ENCODE results near the gene PP2D1.
A peak's percentile ranks its signal among the peaks of the same experiment; 100 is the strongest.
"Not testable (repeated sequence)": the region's sequence is repeated elsewhere in the genome, so short reads cannot be mapped to it uniquely, and the experiment has no call there.

Gene PP2D1, protein sequence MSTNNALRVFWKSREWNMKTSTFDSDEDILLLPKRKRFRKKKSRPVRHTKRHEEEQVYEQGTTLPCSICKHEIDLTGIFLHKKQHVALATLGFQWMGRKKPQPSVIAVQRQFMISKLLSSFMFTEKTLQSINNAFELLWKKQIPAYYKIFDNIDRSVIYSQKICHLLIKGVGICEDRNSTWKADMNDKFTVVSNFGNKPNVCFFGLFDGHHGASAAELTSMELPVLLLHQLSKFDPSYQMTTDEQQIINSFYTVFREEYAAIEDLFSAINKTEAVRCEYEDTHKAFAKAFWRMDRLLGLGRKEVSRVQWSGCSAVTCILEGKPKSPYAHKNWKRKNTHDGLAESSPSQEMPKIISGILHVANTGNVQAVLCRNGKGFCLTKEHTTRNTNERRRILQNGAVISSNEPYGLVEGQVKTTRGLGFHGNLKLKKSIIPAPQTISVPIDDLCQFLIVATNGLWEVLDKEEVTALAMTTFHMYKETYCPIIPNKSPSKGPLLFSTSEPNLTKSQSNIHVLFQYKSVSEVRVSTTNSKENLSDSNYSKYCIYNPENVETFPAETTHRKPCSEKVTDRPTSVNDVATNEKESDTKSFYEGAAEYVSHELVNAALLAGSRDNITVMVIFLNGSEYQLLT

DNA sequence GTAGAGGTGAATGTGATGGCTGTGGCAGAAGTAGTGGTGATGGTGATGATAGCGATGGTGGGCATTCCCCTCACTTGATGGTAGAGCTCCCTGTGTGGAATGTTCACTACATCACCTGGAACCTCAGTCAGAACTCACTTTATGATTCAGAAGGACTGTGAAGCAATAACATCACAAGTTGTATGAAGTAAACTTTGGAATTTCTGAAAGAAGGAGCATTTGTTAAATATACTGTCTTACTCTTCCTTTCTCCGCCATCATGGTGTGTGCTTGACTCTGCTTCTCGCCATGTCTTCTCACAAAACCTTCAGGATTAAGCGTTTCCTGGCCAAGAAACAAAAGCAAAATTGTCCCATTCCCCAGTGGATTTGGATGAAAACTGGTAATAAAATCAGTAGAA lies at the start of gene PP2D1:
TSS of gene PP2D1 (minus strand) at position 101 of the 400 bp plus-strand sequence. CDS start 192 bp downstream, outside the sequence.
- DNase-seq = no peak

DNA sequence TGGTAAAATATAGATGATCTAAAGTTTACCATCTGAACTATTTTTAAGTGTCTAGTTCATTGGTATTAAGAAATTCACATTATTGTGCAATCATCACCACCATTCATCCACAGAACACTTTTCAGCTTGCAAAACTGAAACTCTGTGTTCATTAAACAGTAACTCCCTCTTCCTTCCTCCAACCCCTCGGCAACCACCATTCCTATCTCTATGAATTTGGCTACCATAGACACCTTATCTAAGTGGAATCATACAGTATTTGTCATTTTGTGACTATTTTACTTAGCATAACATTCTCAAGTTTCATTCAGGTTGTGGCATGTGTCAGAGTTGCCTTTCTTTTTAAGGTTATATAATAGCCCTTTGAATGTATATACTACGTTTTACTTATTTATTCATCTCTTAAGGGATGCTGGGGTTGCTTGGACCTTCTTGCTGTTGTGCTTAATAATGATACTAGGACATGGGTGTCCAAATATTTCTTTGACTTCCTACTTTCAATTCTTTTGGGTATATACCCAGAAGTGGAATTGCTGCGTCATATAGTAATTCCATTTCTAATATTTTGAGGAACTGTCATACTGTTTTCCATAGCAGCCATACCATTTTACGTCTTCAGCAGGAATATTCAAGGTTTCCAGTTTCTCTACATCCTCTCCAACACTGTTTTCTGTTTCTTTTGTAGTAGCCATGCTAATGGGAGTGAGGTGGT lies 49.1 kb upstream of the PP2D1 start:
- DNase-seq = peak; percentile 85

DNA sequence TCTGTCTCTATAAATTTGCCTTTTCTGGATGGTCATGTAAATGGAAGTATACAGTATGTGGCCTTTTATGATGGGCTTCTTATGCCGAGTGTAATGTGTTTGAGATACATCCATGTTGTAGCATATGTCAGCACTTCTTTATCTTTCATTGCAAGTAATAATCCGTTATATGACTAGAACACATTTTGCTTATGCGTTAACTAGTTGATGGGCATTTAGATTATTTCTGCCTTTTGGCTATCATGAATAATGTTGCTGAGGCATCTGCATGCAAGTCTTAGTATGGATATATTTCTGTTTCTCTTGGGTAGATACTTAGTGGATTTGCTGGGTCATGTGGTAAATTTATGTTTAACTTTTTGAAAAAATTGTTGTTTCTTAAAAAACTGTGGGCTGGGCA lies 47.9 kb upstream of the PP2D1 start:
- DNase-seq = no peak

DNA sequence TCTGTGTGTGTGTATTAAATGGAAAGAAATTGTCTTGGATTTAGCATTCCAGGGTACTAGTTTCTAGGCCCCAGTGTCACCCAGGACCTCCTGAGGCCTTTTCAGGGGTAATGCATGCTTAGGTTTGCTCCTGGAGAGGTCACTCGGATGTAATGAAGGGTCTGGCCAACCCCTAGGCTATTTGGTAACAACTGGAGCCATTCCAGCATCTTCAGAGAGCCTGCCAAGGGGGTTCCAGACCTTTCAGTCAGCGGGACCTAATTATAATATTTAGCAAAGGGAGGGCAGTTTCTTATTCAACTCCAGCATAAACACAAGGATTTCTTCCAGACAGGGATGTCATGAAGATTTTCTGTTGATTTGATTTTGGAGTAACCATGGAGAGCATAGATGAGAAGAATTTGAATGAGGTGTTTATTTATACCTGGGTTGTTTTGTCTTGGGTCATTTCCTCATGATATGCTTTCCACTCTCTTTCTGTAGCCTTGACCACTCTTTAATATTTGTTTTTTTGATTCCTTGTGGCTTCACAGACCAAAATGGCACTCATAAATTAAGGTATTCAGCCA lies 45.6 kb upstream of the PP2D1 start:
- DNase-seq = no peak

DNA sequence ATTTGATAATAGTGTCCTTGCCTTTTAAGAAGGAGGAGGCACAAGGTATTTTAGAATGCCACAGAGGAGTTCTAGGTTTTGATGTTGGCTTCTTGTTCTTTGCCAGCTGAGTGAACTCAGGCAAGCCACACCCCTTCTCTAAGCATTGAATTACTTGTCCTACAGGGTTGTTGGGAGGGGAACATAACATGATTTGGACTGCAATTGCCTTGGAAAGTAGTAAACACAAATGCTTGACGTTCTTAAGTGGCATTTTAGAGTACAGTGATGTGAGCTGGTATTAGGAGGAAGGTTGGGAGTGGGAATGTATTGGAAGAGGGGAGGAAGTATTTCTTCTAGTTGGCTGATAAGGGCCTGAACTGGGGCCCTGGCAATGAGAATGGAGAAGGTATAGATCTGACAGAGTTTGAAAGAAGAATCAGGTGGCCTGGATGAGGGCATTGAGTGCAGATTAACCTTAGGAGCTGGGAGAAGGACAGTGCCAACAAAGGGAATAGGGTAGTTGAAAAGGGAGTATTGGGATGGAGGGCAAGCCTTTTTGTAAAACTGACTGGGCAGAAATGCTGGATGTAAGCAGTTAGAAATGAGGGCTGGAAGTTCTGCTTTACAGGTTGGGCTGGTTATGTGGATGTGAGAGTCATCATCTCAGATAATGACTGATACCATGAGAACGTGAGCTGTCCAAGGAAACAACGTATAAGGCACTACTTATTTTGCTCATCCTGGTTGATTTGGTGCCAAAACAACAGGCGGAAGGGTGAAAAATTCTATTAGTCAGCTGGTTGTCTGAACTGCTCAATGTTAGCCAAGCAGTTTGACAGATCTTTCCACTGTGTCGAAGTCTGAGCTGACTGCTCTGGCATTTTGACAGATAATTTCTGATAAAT lies 44.9 kb upstream of the PP2D1 start:
- peak; percentile 91 for DNase-seq

DNA sequence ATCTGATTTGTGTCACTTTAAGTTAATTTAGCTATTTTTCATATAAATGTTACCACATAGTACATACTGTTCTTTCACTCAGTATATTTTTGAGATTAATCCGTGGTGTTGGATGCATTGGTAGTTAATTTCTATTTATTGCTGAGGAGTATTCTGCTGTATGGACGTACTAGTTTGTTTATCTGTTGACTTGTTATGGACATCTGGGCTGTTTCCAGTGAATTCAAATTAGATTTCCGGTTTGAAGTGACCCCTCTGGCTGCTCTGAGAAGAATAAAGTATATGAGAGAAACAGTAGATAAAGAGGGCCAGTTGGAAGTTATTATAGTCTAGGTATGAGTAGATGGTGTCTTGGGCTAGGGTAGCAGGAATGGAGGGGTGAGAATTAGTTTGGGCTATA lies 43.8 kb upstream of the PP2D1 start:
- DNase-seq = no peak

DNA sequence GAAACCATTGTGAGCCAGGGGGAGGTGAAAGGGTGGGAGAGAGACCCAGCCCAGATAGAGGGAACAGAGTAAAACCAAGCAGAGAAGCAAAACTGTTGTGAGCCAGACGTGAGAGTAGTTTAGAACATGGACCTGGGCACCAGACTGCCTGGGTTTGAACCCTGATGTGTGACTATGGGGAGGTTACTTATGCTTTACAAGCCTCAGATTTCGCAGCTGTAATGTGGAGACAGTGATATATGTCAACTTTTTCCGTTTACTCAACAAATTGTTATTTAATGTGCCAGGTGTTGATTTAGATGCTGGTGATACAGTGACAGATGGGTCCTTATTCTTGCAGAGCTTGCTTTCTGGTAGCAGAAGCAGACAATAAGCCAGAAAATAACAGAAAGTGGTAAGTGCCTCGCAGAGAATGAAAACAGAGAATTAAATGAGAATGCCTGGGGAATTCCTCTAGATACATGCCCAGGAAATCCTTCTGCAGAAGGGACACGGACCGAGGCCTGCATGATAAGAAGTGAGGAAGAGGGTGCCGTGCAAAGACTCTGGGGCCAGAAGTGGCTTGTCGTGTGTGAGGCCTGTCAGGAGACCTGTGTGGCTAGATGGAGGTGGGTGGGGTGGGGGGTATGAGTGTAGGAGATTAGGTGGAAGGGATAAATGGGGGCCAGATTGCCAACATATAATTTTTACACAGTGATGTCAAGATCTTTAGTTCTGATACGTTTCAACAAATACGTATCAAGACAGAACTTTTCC lies 43.1 kb upstream of the PP2D1 start:
- DNase-seq = peak; percentile 67

DNA sequence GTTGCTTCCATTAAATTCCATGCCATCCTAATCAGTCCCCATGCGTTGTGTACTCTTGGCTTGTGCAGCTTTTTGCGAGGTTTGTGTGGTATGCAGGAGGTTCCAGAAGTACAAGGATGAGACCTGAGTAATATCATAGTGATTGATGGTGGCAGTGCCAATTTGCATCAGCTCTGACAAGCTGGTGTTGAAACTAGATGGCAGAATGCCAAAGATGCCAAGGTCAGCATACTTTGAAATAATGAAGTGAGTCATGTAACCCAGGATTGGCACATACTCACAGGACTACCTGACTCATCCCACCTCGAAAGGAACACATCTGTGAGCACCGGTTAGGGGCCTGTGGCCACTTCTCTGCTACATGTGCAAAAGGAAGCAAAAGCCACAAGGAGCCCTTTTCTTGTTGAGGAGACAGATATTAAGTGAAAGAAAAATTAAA lies 42.5 kb upstream of the PP2D1 start:
- DNase-seq = peak; percentile 97

DNA sequence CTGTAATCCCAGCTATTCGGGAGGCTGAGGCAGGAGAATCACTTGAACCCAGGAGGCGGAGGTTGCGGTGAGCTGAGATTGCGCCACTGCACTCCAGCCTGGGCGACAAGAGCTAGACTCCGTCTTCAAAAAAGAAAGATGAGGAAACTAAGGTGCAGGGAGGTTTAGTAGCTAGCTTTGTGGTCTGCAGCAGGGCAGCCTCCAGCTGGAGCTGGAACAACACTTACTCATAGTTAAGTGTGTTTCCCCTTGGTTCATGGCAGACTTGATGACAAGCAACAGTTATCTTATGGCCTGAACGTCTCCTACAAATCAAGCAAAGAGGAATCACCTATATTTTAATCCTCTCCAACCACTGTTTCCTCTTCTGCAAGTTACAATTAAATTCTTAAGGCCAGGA lies 40.8 kb upstream of the PP2D1 start:
- DNase-seq = no peak

DNA sequence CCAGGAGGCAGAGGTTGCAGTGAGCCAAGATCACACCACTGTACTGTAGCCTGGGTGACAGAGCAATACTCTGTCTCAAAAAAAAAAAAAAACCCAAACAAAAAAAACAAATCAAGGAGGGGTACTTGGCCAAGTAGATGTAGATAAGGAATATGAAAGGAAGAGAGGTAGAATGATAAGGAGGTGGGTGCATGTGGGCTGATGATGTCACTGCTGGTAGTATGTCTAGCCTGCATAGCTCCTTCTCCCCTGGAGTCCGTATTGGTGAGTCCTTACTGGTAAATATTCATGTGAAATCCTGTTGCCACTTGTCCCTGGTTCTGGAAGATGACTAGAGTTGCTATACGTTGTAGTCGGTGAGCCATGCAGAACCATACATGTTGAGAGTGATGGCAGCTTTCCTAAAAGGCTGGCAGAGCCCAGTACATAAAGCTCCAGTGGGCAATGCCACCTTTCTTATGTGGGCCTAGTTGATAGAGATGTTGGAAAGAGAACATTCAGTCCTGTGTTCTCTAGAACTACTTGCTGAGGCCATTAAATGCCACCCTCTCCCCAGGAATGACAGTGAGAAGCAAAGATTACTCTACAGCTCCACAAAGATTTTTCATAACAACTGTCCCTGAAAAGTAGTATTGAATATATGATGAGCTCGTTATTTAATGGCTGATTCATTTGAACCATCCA lies 39.2 kb upstream of the PP2D1 start:
- DNase-seq = no peak

DNA sequence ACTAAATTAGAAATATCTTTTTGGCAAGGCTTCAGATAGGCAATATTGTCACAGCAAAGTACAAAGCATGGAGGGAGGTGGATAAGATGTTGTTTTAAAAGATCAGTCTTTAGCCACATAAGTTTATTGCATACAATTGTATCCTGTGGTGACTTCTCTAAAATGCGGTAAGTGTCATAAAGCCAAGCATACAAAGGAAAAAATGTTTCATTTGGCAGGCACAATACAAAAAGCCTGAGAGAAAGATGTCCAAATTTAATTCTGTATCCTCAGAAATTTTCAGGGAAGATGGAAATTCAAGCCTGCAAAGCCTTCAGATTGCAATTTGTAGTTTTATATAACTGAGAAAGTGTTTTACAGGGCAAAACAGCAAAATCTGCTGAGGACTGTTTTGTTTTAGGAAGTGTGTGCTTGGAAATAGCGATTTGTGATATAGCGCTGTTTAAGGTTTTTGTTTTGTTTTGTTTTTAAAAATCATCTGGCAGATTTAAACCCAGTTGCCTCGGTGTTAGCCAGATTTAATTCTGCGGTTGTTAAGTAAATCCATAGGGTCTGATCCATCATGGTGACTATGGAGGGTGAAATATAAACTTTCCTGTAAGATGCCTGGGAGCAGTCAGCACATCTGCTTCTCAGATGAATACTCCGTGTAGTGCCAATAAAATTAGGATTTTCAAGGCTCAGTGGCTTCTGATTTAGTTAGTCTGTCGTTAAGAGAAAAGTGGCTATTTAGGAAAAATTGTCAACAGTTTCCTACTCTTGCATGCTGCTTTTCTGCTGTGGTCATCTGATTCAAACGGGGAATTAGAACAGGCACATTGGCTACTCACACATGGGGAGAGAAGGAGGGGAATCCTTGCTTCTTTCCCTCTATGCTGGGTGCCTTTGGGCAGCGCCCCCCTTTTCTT lies 36.2 kb upstream of the PP2D1 start:
- DNase-seq = no peak

DNA sequence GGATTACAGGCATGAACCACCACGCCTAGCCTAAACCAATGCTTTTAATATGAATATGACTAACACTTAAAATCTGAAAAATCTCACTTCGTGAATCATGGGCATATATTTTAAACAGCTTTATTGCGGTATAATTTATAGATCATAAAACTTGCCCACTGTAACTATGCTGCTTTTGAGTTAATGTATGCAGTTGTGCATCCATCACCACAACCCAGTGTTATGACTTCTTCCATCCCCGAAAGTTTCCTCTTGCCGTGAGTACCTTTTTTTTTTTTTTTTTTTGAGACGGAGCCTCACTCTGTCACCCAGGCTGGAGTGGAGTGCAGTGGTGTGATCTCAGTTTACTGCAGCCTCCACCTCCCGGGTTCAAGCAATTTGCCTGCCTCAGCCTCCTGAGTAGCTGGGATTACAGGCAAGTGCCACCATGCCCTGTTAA lies 35.3 kb upstream of the PP2D1 start:
- no peak for DNase-seq

DNA sequence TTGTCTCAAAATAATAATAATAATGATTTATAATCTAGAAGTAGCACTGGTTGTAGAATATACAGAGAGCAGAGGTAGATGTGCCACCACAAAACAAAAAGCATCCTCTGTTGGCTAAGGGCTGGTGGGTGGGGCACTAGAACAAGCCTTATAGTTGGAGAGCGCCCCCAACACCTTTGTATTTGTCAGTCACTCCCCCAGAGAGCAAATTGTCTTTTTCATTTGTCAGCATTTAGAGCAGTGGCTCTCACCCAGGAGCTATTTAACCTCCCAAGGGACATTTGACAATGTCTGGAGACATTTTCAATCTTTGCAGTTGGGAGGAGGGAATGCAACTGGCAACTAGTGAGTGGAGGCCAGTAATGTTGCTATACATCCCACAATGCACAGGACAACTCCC lies 34.5 kb upstream of the PP2D1 start:
- no peak for DNase-seq

DNA sequence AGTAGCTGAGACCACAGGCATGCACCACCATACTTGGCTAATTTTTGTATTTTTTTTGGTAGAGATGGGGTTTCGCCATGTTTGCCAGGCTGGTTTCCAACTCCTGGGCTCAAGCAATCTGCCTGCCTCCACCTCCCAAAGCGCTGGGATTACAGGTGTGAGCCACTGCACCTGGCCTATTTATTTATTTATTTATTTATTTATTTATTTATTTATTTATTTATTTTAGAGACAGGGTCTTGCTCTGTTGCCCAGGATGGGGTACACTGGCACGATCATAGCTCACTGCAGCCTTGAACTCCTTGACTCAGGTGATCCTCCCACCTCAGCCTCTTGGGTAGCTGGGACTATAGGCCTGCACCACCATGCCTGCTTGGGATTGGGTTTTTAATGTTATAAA lies 33.1 kb upstream of the PP2D1 start:
- DNase-seq = not testable (repeated sequence)

DNA sequence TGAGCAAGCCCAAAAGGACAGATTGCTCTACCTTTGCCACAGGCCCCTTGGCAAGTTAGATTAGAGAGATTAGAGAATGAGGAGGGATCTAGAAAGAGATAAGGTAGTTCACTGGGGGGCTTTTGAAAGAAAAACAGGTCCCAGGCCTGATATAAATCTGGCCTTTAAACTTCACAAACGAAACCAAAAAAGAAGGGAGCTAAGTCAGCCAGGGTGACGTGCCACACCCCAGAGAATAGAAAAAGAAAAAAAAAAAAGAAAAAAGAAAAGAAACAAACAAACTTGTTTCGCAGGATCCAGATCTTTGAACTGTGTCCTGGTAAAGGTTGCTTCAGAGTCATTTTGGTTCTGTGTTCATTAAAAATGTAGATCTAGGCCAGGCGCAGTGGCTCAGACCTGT lies 31.8 kb upstream of the PP2D1 start:
- DNase-seq = no peak

DNA sequence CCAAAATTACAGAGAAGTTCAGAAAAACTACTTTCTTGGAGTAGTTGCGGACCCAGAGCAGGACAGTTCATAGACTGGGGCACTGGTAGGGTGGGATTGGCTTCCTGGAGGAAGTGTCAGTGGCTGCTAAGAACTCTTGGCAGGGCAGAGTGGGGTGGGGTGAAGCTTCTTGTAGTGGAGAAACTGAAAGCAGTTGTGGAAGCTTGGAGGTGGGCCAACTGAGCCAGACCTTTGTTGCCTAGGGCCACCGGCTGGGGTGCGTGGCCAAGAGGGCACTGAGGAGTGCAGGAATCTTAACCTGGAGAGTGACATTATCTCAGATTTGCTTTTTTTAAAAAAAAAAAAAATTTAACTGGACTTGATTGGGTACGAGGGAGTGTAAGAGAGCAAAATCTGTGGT lies 31.3 kb upstream of the PP2D1 start:
- peak; percentile 63 for DNase-seq

DNA sequence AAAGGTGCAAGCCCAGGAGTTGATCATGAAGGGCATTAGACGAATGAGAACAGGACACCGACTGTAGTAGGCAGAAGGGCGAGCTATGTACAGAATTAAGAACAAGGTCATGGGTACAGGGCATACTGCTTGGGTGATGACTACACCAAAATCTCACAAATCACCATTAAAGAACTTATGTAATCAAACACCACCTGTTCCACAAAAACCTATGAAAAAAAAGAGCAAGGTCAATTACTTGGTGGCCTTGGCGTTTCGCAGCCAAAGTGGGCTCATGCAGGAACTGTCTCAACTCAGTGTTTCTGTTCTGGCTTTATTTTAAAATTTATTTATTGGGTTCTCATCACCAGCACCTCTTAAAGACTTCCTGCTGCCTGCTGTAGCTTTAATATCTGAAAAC lies 30.3 kb upstream of the PP2D1 start:
- DNase-seq = no peak

DNA sequence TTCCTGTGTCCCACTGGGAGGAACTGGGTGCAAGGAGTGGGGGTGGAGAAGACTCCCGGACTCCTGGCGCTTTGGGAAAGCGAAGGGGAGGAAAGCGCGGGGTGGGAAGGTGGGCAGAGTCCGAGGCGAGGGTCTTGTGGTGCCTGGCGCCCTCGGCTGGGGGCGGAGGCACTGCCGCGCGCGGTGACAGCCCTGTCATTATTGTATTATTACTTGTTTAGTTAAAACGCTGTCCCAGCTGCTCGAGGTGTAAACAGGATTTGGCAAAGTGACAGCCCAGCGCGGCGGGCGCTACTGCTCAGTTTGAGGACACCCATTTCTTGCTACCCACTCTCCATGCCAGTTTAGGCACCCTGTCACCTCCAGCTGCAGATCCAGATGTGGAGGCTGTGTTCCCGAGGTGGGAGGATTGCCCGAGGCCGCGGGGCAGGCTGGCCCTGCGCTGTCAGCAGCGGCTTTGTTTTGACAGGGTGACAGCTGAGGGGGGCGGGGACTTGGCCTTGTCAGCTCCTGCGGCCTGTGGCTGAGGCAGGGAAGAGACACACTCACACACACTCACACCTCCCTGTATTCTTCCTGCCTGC lies 29.2 kb upstream of the PP2D1 start:
- peak; percentile 87 for DNase-seq

DNA sequence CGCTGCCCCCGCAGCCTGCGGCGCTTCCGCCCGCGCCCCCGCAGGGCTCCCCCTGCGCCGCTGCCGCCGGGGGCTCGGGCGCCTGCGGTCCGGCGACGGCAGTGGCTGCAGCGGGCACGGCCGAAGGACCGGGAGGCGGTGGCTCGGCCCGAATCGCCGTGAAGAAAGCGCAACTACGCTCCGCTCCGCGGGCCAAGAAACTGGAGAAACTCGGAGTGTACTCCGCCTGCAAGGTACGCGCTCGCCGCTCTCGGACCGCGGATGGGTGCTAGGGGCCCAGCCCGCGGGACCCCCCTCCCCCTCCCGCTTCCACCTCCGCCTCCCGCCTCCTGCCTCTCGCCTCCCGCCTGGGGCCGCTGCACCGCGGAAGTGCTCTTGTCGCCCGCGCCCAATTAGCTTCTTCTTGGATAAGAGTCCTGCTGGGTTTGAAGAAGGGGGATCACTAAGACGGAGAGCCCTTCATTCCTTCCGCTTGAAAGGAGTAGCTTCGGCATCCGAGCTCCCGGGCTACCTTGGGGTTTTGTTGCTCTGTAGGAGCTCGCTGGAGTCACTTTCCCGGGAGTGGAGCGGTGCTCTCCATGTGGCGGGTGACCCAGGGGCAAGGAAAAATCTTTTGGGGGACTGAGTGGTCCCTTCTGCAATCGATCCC lies 28.6 kb upstream of the PP2D1 start:
- peak; percentile 83 for DNase-seq

Data from activated CD4-positive, alpha-beta T cell treated with anti-CD3 and anti-CD28 coated beads, Interleukin-2, Interleukin-6, amounts not matched to agents 100 ng/mL and 50 ng/mL, durations not matched to agents 16 hours and 8 hours (primary cell).